Cortex of kidney (tissue), 1 donor: ENCODE data around the gene CPED1.

Experiments
- DNase-seq: peaks from one replicate; lab custom pipeline; 2025; lab: John Stamatoyannopoulos, UW

CPED1 gene

DNA sequence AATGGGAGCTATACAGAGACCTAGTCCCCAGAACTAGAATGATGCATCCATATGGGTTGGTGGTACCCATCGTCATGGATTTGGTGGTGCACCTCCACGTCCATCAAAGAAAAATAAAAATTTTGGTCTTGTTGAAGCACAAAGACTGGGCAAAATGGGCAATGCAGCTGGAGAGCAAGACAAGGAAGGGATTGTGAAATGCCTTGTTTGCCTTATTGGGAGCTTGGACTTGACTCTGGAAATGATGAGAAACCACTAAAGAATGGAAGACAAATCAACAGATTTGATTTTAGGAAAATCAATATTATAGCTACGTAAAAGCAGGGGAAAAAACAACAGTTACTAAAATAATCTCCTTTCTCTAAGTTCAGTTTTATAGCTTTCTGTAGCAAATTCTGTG, 150.9 kb downstream of the CPED1 start:
- DNase-seq = no peak

DNA sequence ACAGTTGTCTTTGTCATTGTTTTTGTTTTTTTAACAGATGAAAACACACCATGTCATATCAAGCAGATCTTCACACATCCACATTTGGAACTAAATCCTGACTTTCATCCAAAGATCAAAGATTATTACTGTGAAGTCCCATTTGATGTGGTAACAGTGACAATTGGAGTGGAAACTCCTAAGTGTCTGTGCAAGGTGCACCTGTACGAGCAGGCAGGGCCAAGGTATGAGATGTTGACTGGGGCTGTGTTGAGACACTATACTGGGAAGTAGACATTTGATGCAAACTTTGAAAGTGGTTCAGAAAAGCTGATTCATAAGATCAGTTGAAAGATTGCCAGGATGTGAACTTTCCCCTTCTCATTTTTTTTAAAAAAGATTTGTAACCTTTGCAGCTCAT, 152.3 kb downstream of the CPED1 start:
- no peak for DNase-seq

DNA sequence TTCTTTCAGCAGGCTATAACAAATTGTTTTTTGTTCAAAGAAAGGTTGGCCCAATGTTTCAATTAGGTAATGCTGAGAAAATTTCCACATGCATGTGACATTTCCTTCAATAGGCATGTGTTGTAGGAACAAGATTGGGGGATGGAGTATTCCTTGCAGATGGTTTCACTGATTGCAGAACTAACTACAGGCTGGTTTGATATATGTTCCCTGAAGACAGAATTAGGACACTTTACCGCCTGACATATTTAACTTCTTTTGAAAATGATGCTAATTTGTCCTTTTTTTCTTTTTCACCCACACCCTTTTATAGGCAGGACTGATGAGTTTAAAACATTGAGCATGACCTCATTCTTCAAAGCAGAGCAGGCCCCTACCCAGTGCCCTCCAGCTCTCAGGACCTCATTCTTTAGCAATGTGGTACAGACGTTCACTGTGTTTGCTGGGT, 163.3 kb downstream of the CPED1 start:
- no peak for DNase-seq

DNA sequence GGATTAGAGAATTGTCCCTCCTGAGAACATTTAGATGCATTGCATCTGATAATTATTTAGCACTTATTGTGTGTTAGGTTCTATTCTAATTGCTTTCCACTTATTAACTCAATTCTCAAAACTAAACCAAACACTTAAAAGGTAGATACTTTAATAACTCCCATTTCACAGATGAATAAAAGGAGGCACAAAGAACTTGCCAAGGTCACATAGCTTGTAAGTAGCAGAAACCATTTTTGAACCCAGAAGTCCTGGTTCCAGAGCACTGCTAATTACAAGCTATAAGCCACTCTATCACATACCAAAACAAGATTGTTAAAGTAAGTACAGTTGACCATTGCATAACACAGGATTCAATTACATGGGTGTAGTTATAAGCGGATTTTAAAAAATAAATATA, 164.9 kb downstream of the CPED1 start:
- DNase-seq = no peak

DNA sequence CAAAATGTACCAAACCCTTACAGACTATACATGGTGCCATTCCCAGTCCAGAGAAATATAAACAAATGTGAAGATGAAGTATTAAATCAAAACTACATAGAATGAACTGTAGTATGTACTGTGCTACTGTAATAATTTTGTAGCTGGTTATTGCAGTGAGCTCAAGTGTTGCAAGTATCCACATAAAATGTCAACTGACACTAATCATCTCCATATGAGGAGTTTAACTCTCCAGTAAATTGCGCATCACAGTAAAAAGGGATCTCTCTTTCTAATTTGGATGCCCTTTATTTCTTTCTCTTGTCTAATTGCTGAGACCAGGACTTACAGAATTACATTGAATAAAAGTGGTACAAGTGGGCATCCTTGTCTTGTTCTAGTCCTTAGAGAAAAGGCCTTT, 165.5 kb downstream of the CPED1 start:
- DNase-seq = no peak

DNA sequence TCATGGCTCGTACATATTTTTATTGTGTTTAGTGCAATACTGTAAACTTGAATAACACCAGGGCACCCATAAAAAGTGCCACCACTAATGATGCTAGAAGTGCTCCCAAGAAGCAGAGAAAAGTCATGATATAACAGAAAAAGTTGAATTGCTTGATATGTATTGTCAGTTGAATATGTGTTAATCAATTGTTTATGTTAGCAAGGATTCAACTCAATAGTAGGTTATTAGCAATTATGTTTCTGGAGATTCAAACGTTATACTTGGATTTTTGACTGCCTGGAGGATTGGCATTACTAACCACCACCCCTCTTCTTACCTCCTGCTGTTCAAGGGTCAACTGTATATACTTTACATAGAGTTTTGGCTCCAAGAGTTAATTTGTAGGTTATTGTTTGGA, 168.3 kb downstream of the CPED1 start:
- no peak for DNase-seq

DNA sequence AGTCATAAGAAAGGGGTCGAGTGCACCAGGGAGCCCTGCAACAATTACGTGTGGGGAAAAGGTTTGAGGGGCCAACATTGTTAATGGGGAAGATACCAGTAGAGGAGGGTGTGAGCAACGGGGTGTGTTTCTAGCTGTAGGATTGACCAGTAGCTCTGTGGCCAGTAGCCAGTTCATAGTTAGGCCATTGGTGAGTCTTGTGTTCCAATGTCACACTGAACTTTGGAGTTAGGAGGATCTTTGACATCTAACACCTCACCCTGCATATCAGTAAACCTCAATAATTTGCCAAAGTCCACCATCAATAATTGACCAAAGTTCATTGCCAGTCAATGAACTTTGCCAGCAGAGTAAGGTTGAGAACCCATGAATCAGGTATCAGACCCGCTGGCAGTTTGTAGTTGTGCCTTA, 168.8 kb downstream of the CPED1 start:
- DNase-seq = no peak

DNA sequence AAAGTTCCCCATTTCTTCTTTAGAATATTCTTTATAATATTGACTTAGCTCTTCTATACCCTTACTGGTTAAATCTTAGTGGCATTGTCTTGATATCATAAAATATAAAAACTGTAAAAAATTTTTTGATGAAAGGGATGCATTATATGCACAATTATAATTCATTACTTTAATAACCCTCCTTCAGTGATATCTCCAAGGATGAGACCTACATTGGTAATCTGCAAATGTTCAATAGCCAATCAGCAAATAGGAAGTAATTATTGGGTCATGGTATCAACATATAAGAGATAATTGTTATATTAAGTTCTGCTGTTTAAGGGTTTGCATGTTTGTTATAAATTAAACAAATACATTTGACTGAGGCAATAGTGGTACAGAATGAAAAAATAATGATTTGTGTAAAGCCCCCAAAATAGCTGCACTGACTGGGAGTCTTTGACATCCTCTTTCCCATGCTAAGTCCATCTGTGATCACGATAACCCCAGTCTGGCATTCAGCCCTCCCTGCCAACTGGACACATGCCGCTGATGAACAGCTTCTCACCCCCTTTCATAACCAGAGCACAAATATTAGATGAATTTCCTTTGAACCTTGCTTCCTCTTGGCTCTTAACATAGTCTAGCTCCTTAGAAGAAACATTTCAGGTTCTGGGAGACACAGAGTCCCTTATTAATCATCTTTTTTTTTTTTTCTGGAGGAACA, 169.5 kb downstream of the CPED1 start:
- no peak for DNase-seq

GRCh38 chr7:121158665-121159064, 170.2 kb downstream of the CPED1 start:
- no peak for DNase-seq

DNA sequence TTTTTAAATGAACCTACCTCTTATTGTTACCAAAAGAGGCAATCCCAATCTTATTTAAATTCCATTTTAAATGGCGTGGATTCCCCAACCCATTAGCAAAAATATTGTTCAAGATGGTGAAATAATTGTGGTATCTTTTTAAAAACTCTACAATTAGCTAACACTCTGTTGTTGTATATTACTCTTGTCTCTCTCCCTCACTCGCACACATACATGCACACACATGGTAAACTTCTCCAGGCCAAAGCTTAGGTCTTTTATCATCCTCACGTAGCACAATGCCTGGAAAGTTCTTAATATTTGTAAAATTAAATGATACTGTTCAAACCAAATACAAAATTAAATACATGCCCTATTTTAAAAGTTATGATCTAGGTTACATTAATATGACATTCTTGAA, 171.0 kb downstream of the CPED1 start:
- DNase-seq = no peak

GRCh38 chr7:121160150-121161008, 171.9 kb downstream of the CPED1 start:
- DNase-seq = no peak

- DNase-seq = no peak
These were observed 175.2 kb downstream of the CPED1 start for GRCh38 chr7:121163699-121164098.

DNA sequence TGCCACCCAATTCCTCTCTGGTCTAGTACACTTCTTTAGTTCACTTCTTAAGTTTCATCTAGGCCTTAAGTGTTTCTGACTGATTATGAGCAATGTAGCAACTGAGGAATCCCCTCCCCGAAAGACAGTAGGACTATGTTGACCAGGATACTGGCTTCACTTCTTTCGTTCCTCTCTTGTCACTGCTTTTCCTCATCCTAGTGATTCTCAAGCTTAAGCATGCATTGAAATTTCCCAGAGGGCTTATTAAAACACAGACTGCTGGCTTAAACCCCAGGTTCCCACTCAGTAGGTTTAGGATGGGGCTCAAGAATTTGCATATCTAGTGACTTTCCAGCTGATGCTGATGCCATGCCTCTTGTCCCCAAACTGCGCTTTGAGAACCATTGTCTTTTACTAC, 175.7 kb downstream of the CPED1 start:
- no peak for DNase-seq

GRCh38 chr7:121166916-121167315, 178.4 kb downstream of the CPED1 start:
- no peak for DNase-seq

GRCh38 chr7:121167971-121168370, 179.5 kb downstream of the CPED1 start:
- no peak for DNase-seq

DNA sequence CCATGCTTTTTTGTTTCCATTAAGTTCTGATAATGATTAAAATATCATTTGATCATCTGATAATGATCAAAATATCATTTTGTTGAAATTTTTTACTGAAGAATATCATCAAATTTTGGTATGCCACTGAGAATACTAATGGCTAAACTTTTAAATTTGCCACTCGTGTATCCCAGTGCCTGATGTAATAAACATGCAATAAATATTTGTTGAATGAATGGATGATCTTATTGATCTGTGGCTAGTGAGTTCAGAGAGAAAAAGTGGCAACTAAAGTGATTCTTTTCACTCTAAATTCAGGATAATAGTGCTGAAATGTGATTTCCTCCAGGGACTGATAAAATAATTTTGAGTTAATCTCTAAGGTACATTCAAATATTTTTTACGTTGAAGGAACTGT, 181.0 kb downstream of the CPED1 start:
- no peak for DNase-seq

- no peak for DNase-seq
These were observed 184.0 kb downstream of the CPED1 start for GRCh38 chr7:121172484-121172883.

- no peak for DNase-seq
These were observed 187.3 kb downstream of the CPED1 start for GRCh38 chr7:121175826-121176225.

DNA sequence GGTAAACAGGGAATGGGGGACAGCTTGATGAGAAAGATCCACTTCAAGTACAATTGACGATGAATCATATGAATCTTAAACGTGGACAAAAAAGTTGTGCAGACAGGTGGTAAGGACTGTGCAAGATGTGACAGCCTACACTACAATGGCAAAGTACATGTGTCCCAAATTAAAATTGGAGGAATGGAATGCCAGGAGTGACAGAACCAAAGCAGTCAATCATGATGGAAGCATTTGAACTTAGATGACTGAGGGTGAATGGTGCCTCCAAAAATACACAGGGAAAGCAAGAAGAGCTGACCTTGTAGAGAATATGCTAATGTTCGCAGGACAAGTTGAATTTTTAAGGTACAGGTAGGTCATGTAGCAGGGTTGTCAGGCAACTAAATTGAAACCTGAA, 189.9 kb downstream of the CPED1 start:
- no peak for DNase-seq

GRCh38 chr7:121178869-121179497, 190.5 kb downstream of the CPED1 start:
- no peak for DNase-seq

DNA sequence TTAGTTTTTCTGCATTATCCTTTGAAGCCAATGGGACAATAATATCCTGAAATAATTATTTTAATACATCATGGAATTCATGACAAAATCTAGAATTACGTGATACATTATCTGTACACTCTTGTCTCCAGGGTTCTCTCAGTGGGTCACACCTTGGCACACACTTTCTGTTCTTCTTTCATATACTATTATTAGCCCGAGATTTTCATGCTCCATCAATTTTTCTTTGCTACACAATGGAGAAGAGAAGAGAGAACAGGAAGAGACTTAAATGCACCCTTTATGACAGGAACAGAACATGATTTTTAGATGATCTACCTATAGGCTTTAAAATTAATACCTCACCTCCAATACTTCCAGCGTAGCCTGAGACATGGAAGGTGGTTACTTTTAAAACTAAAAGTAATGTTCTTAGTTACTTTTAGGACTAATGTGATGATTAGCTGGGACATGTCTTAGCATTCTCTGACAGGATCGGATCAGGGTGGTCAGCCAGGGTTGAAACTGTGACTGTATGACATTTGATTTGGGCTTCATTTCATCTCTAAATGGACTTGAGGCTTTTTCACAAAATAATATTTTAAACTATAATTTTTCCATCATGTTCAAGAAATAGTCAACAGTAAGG, 192.0 kb downstream of the CPED1 start:
- no peak for DNase-seq

- no peak for DNase-seq
These were observed 192.8 kb downstream of the CPED1 start for GRCh38 chr7:121181357-121181756.

- no peak for DNase-seq
These were observed 193.8 kb downstream of the CPED1 start for GRCh38 chr7:121182281-121182680.
